ENCODE measurements around the gene PHOSPHO1.

- TF ChIP-seq POLR2A (IDR thresholded peaks at IDR 0.05; ENCODE audit: low read length) = no peak
- no peak for TF ChIP-seq GATA1 (IDR thresholded peaks at IDR 0.05; ENCODE audit: low read depth, low read length)
Measured at GRCh38 chr17:49247944-49248343, 17.4 kb upstream of the PHOSPHO1 start.
